Activated CD8-positive, alpha-beta memory T cell treated with anti-CD3 and anti-CD28 coated beads for 1 hour (primary cell): ENCODE measurements around the gene PER2.
"Not testable (repeated sequence)": the region's sequence is repeated elsewhere in the genome, so short reads cannot be mapped to it uniquely, and the experiment has no call there.

Experiments
- DNase-seq, 2 donors: peaks; one replicate each; pipeline ENCODE4 v3.0.0-alpha.2; 2020; ENCODE audit warnings: low read depth in 1 of 2; ENCODE audit errors: extremely low read depth in 1 of 2

PER2 gene

DNA sequence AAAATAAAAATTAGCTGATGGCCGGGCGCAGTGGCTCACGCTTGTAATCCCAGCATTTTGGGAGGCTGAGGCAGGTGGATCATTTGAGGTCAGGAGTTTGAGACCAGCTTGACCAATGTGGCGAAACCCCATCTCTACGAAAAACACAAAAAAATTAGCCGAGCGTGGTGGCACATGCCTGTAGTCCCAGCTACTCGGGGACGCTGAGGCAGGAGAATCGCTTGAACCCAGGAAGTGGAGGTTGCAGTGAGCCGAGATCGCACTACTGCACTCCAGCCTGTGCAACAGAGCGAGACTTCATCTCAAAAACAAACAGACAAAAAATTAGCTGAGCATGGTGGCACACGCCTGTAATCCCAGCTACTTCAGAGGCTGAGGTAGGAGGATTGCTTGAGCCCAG, 22.3 kb upstream of the PER2 start:
- not testable (repeated sequence) for DNase-seq

DNA sequence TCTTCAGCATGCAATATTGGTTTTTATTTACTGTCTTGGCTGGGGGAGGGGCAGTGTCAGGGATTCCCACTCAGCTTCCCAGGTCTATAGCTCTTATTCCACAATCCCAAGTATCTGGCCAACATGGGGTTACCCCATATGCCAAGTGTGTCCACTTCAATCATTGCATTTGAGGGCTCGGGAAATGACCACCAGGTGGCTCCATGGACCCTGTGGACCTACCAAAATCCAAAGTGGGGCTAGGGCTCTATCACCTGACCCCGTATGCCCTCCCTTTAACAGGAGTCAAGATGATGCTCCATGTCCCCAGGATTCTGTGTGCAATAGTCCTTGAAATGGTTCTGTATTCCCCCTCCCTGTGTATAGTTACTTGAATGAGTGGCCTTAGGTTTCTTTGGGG, 19.8 kb upstream of the PER2 start:
- DNase-seq = no peak

GRCh38 chr2:238306672-238306998, 18.2 kb upstream of the PER2 start:
- DNase-seq = no peak

DNA sequence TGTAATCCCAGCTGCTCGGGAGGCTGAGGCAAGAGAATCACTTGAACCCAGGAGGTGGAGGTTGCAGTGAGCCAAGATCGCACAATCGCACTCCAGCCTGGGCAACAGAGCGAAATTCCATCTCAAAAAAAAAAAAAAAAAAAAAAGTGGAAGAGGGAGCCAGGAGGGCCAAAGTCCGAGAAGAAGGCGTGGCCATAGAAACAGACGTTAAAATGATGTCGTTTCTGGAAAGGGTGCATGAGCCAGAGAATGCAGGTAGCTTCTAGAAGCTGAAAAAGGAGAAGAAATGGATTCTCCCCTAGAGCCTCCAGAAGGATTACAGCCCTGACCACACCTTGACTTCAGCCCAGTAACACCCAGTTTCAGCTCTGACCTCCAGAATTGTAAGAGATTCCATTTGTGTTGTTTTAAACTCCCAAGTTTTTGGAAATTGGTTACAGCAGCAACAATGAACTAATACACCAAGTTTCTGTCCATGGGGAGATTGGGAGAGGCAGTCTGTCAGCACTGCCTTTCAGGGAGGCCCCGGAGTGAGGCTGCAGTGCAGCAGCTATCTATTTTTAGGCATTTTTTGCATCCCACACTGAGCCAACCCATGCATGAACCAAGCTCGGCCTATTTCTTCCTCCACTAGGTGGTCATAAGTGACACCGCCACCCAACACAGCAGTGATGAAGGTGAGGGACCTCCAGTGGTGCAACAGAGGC, 17.7 kb upstream of the PER2 start:
- DNase-seq = no peak

DNA sequence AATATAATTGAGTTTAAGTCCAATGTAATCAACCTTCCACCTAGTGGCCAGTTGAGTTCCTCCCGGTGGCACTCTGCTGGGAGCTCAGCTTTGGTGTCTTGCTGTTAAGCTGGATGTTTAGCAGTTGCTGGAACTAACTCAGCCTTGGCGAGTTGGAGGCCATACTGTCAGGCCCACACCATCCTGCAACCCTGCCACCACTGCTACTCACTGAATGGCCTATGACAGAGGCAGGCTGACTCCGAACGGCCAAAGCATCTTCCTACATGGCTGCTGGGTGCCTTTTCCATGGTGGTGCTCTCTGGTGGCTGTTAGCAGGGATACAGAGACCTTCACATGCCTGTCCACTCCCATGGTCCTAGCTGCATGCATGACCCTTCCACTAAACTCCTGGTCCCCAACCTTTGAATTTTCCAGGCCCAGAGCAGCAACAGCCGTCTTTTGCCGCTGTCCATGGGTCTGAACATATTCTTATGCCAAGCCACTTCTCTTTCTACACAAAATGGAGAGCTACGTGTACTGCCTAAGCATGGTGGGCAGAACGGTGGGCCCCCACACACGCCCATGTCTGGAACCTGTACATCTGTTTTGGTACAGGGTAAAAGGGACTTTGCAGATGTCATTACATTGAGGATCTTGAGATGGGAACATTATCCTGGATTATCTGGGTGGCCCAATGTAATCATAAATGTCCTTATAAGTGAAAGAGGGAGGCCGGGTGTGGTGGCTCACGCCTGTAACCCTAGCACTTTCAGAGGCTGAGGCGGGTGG, 16.9 kb upstream of the PER2 start:
- DNase-seq = no peak

- DNase-seq = no peak
Observed at GRCh38 chr2:238304116-238304515, 15.7 kb upstream of the PER2 start.

DNA sequence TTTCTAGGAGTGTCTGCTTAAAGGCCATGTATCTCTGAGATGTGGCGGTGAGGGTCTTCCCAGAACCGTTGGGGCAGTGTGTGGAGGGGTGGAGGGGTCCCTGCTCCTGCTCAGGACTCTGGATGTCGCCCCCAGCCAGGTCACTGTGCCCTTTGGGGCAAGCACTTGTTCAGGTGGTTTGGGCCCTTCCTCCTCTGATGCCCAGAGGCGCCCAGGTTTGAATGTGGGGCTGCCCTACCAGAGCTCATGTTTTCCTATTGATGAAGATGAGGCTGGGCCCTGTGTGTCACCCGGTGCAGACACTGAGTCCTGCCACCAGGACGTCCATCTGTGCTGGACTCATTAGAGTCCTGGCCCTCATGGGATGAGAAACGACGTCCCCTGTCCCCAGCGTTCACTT, 14.3 kb upstream of the PER2 start:
- no peak for DNase-seq

DNA sequence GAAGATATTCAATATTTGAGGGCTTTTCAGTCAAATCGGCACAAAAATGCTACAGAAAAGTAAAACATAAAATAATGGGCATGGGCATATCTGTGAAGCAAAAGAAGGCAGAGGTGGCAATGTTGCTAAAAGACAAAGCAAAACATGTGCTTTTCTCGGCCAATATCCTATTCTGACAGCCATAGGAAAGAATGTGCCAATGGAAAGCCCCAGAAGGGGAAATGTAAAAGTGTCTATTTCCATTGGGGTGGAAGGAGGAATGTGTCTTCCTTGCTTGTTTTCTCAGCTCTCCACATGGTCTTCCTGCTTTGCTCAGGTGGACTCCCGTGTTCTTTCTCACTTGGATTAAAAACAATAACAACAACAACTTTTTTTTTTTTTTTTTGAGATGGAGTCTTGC, 13.7 kb upstream of the PER2 start:
- DNase-seq = no peak

DNA sequence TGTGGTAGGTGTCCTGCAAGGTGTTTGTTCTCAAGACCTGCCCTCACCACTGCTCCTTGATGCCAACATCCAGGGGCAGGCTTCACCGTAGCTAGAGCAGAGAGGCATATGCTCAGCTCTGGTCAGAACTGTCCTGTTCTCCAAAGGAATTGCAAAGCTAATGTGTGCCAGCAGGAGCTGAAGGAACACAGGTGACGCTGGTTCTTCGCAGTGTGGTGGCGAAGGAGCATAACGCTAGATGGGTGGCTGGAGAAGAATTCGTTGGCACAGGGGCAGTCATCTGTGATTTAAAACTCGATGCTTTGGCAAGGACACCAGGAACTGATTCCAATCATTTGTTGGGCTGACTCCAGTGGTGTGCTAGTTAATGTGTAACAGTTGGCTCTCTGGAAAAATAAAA, 11.4 kb upstream of the PER2 start:
- no peak for DNase-seq

DNA sequence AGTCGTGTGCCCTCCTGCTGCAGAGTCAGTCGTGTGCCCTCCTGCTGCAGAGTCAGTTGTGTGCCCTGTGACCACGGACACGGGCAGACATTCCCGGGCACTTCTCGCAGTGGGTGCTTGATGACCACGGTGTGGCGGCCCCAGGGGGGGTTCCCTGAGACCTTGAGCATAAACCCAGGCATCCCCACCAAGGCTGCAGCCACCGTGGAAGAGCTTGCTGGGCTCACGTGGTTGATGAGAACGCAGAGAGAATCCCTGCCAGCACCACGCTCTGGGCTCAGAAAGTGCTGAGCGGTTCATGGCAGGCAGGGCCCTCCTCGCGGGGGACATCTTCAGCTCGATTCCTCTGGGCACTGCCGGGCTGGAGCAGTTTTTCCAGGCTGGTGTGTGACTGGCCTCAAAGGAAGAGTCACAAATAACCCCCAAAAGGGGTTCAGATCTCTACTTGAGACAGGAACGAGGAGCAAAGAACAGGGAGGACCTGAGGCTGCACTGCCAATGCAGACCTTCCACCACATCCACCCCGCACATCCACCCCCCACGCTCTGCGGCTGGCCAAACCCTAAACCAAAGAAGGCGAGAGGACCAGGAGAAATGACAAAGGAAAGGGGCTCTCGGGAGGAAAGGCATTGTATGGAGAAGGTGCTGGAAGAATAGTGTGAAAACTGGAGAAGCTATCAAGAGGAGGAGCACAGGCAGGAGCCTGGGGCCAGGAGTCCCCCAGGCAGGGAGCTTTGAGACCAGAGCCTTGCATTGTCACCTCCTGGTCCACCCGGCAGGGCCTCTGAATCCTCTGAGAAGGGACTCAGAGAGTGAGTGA, 8.4 kb upstream of the PER2 start:
- DNase-seq = no peak

DNA sequence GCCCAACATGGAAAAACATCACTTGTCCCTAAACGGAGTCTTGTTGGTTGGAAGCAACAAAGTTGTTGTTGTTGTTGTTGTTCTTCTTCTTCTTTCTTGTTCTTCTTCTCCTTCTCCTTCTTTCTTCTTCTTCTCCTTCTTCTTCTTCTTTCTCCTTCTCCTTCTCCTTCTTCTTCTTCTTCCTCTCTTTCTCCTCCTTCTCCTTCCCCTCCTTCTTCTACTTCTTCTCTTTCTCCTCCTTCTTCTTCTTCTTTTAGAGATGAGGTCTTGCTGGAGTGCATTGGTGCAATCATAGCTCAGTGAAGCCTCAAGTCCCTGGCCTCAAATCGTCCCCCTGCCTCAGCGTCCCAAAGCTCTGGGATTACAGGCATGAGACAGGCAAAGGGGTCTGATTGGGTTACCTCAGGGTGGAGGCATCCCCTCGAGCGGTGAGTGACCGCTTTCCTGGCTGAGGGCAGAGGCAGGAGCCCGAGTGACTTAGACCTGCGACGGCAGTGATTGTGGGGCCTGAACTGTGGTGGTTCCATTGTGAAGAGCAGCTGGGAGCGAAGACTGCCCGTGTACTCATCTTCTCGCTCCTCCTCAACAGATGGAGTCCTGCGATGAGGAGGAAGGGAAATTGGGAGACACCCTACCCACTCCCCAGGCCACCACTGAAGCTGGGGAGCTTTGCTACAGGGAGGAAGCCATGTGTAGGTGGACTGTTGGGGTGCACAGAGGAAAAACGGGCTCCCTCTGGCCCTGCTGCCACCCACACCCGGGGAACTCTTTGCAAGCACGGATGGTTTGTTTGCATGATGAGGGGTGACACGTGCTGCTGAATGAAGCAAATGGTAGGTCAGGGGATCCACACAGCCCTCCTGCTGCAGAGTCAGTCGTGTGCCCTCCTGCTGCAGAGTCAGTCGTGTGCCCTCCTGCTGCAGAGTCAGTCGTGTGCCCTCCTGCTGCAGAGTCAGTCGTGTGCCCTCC, 7.0 kb upstream of the PER2 start:
- no peak for DNase-seq

GRCh38 chr2:238294393-238295143, 6.2 kb upstream of the PER2 start:
- DNase-seq = no peak

DNA sequence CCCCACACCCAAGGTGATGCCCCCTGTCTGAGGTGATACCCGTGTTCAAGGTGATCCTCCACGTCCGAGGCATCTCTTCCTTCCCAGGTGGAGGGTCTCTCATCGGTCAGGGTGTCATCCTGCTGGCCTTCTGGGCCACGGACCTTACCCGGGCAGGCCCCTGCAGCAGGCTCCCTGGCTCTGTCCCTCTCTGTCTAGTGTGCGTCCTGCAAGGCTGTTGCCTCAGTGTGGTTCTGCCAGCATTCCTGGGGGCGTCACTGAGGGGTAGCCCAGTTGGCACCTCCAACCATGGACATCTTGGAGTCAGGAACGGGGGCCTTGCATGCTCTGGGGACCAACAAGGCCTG, 5.6 kb upstream of the PER2 start:
- no peak for DNase-seq

- DNase-seq = no peak
Observed at GRCh38 chr2:238291550-238292281, 3.3 kb upstream of the PER2 start.

DNA sequence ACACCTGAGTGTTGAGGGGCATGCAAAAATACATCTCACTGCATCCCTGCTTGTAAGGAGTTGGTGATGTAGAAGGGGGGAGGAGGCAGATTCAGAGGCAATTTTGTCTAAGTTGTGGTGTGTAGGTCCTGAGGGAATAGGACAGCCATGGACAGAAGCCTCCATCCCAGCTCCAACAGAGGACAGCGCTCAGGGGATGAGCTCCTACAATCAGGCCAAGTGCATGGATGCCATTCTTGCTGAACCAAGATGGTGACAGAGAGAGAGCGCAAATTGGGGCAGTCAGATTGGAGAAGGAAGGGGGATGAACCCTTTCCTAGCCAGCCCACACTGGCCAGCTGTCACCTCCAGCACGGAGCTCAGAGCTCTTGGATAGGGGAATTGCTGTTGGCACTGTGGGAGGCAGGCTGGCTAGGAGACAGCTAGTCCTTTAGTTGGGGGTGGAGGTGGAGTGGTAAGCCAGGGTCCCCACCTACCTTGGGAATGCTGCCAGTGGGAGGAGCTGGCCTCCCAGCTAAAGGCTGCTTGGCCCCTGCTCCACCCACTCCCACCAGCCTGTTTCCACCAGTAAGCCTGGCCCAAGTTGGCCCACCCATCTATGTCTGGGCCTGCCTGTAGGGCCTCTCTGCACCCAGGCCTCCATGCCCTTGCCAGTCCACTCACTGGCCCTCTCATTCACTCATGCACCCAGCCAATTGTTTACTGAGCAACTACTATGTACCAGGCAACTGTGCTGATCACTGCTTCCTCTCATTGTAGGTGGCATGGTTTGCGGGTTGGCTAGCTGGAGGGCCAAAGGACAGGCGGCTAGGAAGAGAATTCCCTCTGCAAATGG, 2.5 kb upstream of the PER2 start:
- no peak for DNase-seq

GRCh38 chr2:238290091-238290509, 1.7 kb upstream of the PER2 start:
- peak in 1 of 2 donors; percentile 14 for DNase-seq

DNA sequence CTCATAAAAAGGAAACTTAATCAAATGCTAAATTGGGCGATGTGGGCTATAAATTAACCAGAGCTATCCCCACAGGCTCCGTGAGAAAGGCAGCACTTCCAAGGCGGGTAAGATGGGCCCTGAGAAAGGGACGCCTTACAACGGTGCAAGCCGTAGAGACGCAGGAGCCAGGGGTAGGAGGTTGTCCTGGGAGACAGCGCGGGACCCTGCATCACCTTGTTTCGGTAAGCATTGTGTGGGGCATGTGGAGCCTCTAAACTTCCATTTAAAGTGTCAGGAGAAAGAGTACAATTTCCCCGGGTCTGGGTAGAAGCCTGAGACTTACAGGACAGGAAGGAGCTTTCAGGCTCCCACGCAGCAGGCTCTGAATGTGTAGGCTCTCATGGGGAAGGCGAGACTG, 1.2 kb upstream of the PER2 start:
- no peak for DNase-seq
